ENCODE results near the gene SAA1.
"Not testable (repeated sequence)": the region's sequence is repeated elsewhere in the genome, so short reads cannot be mapped to it uniquely, and the experiment has no call there.

The SAA1 gene

GRCh38 chr11:18261721-18262120, 4.3 kb upstream of the SAA1 start:
- no peak for DNase-seq

- not testable (repeated sequence) for DNase-seq
Observed at GRCh38 chr11:18262681-18263350, 3.2 kb upstream of the SAA1 start.

GRCh38 chr11:18264035-18264434, 2.0 kb upstream of the SAA1 start:
- no peak for DNase-seq

- no peak for DNase-seq
Observed at GRCh38 chr11:18264677-18265555, 1.1 kb upstream of the SAA1 start.

- DNase-seq = not testable (repeated sequence)
Observed at GRCh38 chr11:18267335-18268133, 1.5 kb downstream of the SAA1 start.

GRCh38 chr11:18269252-18269651, 3.2 kb downstream of the SAA1 start:
- not testable (repeated sequence) for DNase-seq

- DNase-seq = no peak
Observed at GRCh38 chr11:18270102-18270501, 4.0 kb downstream of the SAA1 start.

- DNase-seq = no peak
Observed at GRCh38 chr11:18271206-18271605, 5.1 kb downstream of the SAA1 start.

- DNase-seq = peak in 5 of 14 donors; percentile 4 to 30 (median 15)
Observed at GRCh38 chr11:18277565-18278271, 11.7 kb downstream of the SAA1 start.

GRCh38 chr11:18280438-18281045, 14.5 kb downstream of the SAA1 start:
- no peak for DNase-seq

GRCh38 chr11:18282626-18283025, 16.6 kb downstream of the SAA1 start:
- DNase-seq = no peak

- DNase-seq = no peak
Observed at GRCh38 chr11:18285841-18286240, 19.8 kb downstream of the SAA1 start.

GRCh38 chr11:18288911-18289310, 22.8 kb downstream of the SAA1 start:
- no peak for DNase-seq

- DNase-seq = no peak
Observed at GRCh38 chr11:18294862-18295261, 28.8 kb downstream of the SAA1 start.

- DNase-seq = no peak
Observed at GRCh38 chr11:18295316-18295715, 29.3 kb downstream of the SAA1 start.

GRCh38 chr11:18299721-18300120, 33.7 kb downstream of the SAA1 start:
- DNase-seq = no peak

- DNase-seq = no peak
Observed at GRCh38 chr11:18304745-18305144, 38.7 kb downstream of the SAA1 start.

- no peak for DNase-seq
Observed at GRCh38 chr11:18307461-18308139, 41.5 kb downstream of the SAA1 start.

GRCh38 chr11:18308242-18308641, 42.2 kb downstream of the SAA1 start:
- DNase-seq = no peak

- no peak for DNase-seq
Observed at GRCh38 chr11:18309691-18310090, 43.6 kb downstream of the SAA1 start.

GRCh38 chr11:18310800-18311340, 44.8 kb downstream of the SAA1 start:
- no peak for DNase-seq

Data from C1 segment of cervical spinal cord (tissue), 14 donors.